ENCODE measurements around the gene NBAS. TPM values are rescaled to one million over a fixed set of nuclear protein-coding genes. Genes with fewer than 3 reads are reported as not detected.

Gene NBAS
- total RNA-seq, 1 experiment from 2014 or later = 36.3 TPM

GRCh38 chr2:15415748-15416147 lies 145.4 kb downstream of the NBAS start:
- Histone ChIP-seq H3K9me3 (ENCODE audit: control insufficient read depth, insufficient read depth, low read depth, low read length) (no peaks in the 10 kb centered on the region), H3K27me3 (ENCODE audit: control insufficient read depth, insufficient read depth, low read length) (no peaks in the 10 kb centered on the region), H3K27ac (ENCODE audit: low read length) (no peak overlapping the region), H3K36me3 (ENCODE audit: control insufficient read depth, insufficient read depth, low read length) (no peaks in the 10 kb centered on the region), H3K4me1 (ENCODE audit: control insufficient read depth, insufficient read depth, low read length) (no peaks in the 10 kb centered on the region), H3K4me3 (ENCODE audit: low read depth in 2 of 2, low read length in 2 of 2) (no peak overlapping the region)
- no TSS peak for BruUV-seq (replicated peaks)
- intact Hi-C loops (cut with micrococcal nuclease; ENCODE audit: unreplicated experiment) (no loop called here), in situ Hi-C loops (cut with HindIII; ENCODE audit: low pct_unique_long_range_greater_than_20kb, low sequenced_read_pairs) (no loop called here)
- no peak for DNase-seq (ENCODE audit: low read depth, low spot score)
- ATAC-seq = no peak
- CTCF ChIA-PET = no interaction called here
- TF ChIP-seq SIN3A (IDR thresholded peaks at IDR 0.05; ENCODE audit: borderline replicate concordance, insufficient read depth, low read depth, low read length) (no peak), TCF7L2 (IDR thresholded peaks at IDR 0.05; ENCODE audit: low read depth, low read length) (no peak), POLR2AphosphoS5 (IDR thresholded peaks at IDR 0.05; ENCODE audit: low read depth, low read length) (no peak)
- TF ChIP-seq, protein P1, sequence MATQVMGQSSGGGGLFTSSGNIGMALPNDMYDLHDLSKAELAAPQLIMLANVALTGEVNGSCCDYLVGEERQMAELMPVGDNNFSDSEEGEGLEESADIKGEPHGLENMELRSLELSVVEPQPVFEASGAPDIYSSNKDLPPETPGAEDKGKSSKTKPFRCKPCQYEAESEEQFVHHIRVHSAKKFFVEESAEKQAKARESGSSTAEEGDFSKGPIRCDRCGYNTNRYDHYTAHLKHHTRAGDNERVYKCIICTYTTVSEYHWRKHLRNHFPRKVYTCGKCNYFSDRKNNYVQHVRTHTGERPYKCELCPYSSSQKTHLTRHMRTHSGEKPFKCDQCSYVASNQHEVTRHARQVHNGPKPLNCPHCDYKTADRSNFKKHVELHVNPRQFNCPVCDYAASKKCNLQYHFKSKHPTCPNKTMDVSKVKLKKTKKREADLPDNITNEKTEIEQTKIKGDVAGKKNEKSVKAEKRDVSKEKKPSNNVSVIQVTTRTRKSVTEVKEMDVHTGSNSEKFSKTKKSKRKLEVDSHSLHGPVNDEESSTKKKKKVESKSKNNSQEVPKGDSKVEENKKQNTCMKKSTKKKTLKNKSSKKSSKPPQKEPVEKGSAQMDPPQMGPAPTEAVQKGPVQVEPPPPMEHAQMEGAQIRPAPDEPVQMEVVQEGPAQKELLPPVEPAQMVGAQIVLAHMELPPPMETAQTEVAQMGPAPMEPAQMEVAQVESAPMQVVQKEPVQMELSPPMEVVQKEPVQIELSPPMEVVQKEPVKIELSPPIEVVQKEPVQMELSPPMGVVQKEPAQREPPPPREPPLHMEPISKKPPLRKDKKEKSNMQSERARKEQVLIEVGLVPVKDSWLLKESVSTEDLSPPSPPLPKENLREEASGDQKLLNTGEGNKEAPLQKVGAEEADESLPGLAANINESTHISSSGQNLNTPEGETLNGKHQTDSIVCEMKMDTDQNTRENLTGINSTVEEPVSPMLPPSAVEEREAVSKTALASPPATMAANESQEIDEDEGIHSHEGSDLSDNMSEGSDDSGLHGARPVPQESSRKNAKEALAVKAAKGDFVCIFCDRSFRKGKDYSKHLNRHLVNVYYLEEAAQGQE (IDR thresholded peaks at IDR 0.05; ENCODE audit: insufficient read depth in 1 of 2, low read depth in 2 of 2, low read length in 1 of 2) = no peak
- TF ChIP-seq, protein P2, sequence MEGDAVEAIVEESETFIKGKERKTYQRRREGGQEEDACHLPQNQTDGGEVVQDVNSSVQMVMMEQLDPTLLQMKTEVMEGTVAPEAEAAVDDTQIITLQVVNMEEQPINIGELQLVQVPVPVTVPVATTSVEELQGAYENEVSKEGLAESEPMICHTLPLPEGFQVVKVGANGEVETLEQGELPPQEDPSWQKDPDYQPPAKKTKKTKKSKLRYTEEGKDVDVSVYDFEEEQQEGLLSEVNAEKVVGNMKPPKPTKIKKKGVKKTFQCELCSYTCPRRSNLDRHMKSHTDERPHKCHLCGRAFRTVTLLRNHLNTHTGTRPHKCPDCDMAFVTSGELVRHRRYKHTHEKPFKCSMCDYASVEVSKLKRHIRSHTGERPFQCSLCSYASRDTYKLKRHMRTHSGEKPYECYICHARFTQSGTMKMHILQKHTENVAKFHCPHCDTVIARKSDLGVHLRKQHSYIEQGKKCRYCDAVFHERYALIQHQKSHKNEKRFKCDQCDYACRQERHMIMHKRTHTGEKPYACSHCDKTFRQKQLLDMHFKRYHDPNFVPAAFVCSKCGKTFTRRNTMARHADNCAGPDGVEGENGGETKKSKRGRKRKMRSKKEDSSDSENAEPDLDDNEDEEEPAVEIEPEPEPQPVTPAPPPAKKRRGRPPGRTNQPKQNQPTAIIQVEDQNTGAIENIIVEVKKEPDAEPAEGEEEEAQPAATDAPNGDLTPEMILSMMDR (IDR thresholded peaks at IDR 0.05) = no peak
- POLR2A ChIA-PET = no interaction called here

- no peaks in the 10 kb centered on the region for H3K9me3 ChIP-seq (ENCODE audit: control insufficient read depth, insufficient read depth, low read depth, low read length)
- H3K36me3 ChIP-seq (ENCODE audit: control insufficient read depth, insufficient read depth, low read length) = no peaks in the 10 kb centered on the region
- no peak overlapping the region for H3K4me3 ChIP-seq (ENCODE audit: low read depth in 2 of 2, low read length in 2 of 2)
- DNase-seq (ENCODE audit: low read depth, low spot score) (no peak), ATAC-seq (no peak)
- POLR2A ChIA-PET = no interaction called here
- no TSS peak for BruUV-seq (replicated peaks)
- intact Hi-C loops (cut with micrococcal nuclease; ENCODE audit: unreplicated experiment) (no loop called here), in situ Hi-C loops (cut with HindIII; ENCODE audit: low pct_unique_long_range_greater_than_20kb, low sequenced_read_pairs) (no loop called here)
- TF ChIP-seq SIN3A (IDR thresholded peaks at IDR 0.05; ENCODE audit: borderline replicate concordance, insufficient read depth, low read depth, low read length) = no peak
- no peak for TF ChIP-seq TCF7L2 (IDR thresholded peaks at IDR 0.05; ENCODE audit: low read depth, low read length)
- TF ChIP-seq POLR2AphosphoS5 (IDR thresholded peaks at IDR 0.05; ENCODE audit: low read depth, low read length) = no peak
- TF ChIP-seq, protein P2 (IDR thresholded peaks at IDR 0.05) = no peak
- TF ChIP-seq, protein P1 (IDR thresholded peaks at IDR 0.05; ENCODE audit: insufficient read depth in 1 of 2, low read depth in 2 of 2, low read length in 1 of 2) = no peak
- CTCF ChIA-PET = no interaction called here
- no peaks in the 10 kb centered on the region for H3K4me1 ChIP-seq (ENCODE audit: control insufficient read depth, insufficient read depth, low read length)
- H3K27me3 ChIP-seq (ENCODE audit: control insufficient read depth, insufficient read depth, low read length) = no peaks in the 10 kb centered on the region
- no peak overlapping the region for H3K27ac ChIP-seq (ENCODE audit: low read length)
Observed at GRCh38 chr2:15412779-15413178, 148.4 kb downstream of the NBAS start.

All from Panc1 (cell line).